HG02623 (cell line): Measurements from ENCODE around the gene CCBE1.
A peak's percentile ranks its signal among the peaks of the same experiment; 100 is the strongest.

Source experiments
- ATAC-seq: cut with Tn5 transposase; IDR thresholded peaks from one replicate; pipeline ENCODE4 v1.9.1; 2021; ENCODE audit warnings: moderate library complexity; ENCODE audit not compliant: unreplicated experiment

CCBE1 gene

GRCh38 chr18:59420244-59420643 is 277.0 kb downstream of the CCBE1 start:
- ATAC-seq = no peak

GRCh38 chr18:59419386-59419785 is 277.8 kb downstream of the CCBE1 start:
- ATAC-seq = no peak

- ATAC-seq = no peak
These were observed 280.4 kb downstream of the CCBE1 start for GRCh38 chr18:59416818-59417217.

GRCh38 chr18:59414111-59414653 is 283.0 kb downstream of the CCBE1 start:
- no peak for ATAC-seq

GRCh38 chr18:59402432-59403090 is 294.7 kb downstream of the CCBE1 start:
- peak; percentile 90 for ATAC-seq

GRCh38 chr18:59400407-59400806 is 296.8 kb downstream of the CCBE1 start:
- ATAC-seq = no peak

GRCh38 chr18:59395226-59396175 is 301.7 kb downstream of the CCBE1 start:
- ATAC-seq = no peak

- no peak for ATAC-seq
These were observed 303.8 kb downstream of the CCBE1 start for GRCh38 chr18:59393381-59393780.

- ATAC-seq = no peak
These were observed 308.4 kb downstream of the CCBE1 start for GRCh38 chr18:59388817-59389216.

GRCh38 chr18:59387687-59388565 is 309.3 kb downstream of the CCBE1 start:
- no peak for ATAC-seq

GRCh38 chr18:59386909-59387686 is 310.1 kb downstream of the CCBE1 start:
- ATAC-seq = no peak

- ATAC-seq = no peak
These were observed 312.0 kb downstream of the CCBE1 start for GRCh38 chr18:59385191-59385590.

- ATAC-seq = no peak
These were observed 313.4 kb downstream of the CCBE1 start for GRCh38 chr18:59383851-59384250.

- no peak for ATAC-seq
These were observed 314.8 kb downstream of the CCBE1 start for GRCh38 chr18:59382383-59382782.

GRCh38 chr18:59381949-59382348 is 315.3 kb downstream of the CCBE1 start:
- no peak for ATAC-seq
